Measurements from ENCODE around the gene DDX39A.
A peak's percentile ranks its signal among the peaks of the same experiment; 100 is the strongest.

DDX39A gene

GRCh38 chr19:14433554-14434501 lies 14.7 kb upstream of the DDX39A start:
- DNase-seq: peak; percentile 43 to 79

DNA sequence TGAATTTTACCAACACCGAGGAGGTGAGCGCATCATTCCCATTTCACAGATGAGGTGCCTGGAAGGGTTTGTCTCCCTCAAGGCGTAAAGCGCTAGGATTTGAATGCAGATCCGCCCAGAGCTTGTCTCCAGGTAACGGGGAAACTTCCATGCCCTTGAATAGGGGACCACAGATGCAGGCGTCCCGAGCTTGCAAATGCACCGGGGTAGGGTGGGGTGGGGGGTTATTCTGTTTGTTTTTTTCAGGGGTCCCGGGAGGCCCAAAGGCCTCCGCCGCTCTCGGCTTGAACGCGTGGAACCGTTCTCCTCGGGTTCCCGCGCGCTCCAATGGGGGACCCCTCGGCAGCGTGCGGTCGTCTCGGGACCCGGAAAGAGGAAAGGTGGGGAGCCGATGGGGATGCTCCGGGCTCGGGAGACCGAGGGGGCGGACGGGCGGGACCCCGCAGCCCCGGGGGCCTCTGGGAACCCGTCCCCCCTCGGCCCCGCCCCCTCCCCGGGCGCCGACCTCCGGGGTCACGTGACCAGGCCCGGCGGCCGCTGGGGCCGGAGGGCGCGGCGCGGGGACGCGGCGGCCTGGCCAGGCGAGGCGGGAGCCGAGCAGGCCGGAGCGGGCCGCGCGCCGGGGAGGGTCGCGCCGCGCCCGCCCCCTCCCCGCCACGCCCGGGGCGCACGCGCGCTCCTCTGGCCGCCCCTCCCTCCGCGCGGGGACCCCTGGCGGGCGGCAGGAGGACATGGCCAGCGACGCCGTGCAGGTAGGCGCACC lies 13.8 kb upstream of the DDX39A start, which contains the start of gene PKN1:
PKN1 (plus strand) TSS at position 516 of the 763 bp plus-strand sequence; CDS start at position 732, 216 bp downstream.
- peak in 1 of 2 experiments; percentile 69 for DNase-seq

DNA sequence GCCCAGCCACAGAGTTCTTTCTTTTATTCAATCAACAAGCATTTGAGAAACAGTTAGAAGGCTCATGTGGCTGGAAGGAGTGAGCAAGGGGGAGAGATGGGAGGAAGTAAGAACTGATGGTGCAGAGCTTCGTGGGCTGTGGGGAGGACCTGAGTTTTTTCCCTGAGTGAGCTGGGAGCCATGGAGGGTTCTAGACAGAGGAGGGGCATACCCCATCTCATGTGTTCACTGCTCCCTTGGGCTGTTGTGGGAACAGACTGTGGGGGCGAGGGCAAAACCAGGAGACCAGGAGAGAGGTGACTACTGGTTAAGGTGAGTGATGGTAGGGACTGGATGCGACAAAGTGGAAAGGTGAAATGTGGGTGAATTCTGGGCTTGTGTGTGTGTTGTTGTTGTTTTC lies 11.6 kb upstream of the DDX39A start:
- no peak for DNase-seq

DNA sequence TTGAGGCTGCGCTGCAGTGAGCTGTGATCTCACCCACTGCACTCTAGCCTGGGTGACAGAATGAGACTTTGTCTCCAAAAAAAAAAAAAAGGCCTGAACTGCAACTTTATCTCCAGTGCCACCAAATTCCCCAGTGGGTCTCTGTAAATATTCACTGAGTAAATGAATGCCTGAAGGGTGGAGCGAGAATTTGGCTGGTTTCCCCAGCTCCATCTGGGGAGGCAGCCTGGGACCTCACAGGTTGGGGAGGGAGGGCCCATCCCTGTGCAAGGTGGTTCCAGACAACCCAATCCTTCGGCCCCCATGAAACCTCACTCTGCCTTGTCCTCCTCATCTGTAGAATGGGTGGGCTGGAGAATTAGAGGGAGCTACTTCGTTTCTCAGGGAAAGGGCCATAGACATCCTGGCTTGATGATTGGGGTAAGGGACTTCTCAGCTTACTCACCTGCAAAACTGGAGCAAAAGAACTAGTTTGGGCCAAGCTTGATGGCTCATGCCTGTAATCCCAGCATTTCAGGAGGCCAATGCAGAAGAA lies 9.8 kb upstream of the DDX39A start:
- no peak for DNase-seq

- no peak for DNase-seq
Measured at GRCh38 chr19:14427461-14427860, 8.3 kb upstream of the DDX39A start.

DNA sequence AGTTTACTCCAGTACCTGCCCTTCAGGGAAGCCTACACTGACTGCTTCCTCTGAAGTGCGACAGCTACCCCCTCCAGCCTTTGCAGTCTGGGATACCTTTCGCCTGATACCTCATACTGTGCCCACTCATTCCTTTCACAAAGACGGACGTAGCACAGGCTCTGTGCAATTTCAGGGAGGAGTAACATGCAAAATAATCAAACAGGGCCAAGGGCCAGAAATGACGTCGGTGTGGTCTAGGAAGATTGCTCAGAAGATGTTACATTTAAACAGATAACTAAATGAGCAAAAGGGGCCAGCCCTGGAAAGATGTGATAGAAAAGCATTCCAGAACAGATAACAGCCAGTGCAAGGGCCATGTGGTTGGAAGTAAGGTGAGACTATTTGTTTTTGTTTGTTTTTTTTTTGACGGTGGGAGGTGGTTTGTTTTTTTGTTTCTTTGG lies 6.6 kb upstream of the DDX39A start:
- no peak for DNase-seq

DNA sequence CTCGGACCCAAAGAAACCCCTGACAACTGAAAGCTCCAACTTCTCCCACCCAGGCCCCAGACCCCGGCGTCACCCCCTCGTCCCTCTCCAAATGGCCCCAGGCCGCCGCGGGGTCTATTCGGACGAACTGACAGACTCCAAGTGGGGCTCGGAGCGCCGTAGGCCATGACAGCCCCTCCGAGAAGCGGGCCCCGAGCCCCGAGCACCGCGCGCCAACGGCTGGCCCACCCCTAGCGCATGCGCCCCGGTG lies 360 bp downstream of the DDX39A start:
- DNase-seq: peak in 1 of 2 experiments; percentile 82

DNA sequence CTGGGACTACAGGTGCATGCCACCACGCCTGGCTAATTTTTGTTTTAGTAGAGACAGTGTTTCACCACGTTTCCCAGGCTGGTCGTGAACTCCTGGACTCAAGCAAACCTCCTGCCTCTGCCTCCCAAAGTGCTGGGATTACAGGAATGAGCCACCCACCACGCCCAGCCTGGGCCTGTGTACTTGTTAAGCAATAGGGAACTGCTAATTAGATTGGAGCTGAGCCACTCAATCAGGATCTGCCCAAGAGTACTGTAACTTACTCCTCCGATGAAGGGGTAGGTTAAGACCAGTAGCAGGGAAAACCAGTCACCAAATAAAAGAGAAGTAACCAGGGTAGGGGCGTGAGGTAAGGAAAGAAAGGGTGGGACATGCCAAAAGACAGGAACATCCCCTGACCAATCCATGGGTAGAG lies 2.3 kb downstream of the DDX39A start:
- DNase-seq: no peak

DNA sequence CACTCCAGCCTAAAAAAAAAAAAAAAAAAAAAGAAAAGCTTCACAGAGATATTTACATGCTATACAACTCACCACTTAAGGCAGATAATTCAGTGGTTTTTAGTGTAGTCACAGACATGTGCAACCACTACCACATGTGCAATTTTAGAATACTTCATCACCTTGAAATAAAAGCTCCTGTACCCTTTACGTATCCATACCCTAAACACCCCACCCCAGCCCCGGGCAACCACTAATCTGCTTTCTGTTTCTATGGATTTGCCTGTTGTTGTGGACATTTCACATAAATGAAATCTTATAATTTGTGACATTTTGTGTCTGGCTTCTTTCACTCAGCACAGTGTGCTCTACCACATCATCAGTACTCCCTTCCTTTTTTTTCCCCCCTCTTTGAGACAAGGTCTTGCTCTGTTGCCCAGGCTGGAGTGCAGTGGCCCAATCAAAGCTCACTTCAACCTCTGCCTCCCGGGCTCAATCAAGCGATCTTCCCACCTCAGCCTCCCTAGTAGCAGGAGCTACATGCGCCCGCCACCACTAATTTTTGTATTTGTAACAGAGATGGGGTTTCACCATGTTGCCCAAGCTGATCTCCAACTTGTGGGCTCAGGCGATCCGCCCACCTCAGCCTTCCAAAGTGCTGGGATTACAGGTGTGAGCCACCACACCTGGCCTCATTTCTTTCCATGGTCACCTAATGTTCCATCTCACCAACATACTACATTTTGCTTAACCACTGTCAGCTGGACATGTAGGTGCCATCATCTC lies 4.0 kb downstream of the DDX39A start:
- DNase-seq: no peak

- no peak for DNase-seq
Measured at GRCh38 chr19:14413693-14414181, 5.4 kb downstream of the DDX39A start.

DNA sequence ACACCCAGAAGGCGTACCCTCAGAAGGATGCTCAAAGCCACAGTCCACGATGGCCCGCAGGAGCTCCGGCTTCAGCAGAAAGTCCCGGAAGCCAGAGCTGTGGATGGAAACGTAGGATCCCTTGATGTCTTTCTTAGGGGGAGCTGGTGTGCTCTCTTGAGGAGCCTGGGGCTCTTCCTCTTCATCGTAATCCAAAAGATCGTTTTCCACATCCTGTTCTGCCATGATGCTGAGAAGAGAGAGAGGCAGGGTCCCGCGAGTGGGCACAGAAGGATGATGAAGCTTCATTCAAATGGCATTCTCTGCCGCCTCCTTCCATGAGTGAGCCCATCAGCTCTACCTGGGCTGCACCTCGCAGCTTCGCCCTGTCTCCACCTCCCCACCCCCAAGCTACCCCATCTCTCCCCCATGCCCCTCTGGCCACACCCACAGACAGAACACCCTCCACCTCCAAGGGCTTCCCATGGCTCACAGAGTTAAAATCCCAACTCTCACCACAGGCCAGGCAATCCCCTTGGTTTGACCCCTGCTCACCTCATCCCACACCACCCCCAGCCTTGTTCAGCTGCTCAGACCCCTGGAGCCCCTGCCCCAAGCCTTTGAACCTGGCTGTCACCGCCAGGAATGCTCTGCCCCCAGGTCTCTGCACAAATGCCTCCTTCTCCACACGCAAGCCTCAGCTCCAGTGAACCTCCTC lies 6.0 kb downstream of the DDX39A start:
- no peak for DNase-seq

DNA sequence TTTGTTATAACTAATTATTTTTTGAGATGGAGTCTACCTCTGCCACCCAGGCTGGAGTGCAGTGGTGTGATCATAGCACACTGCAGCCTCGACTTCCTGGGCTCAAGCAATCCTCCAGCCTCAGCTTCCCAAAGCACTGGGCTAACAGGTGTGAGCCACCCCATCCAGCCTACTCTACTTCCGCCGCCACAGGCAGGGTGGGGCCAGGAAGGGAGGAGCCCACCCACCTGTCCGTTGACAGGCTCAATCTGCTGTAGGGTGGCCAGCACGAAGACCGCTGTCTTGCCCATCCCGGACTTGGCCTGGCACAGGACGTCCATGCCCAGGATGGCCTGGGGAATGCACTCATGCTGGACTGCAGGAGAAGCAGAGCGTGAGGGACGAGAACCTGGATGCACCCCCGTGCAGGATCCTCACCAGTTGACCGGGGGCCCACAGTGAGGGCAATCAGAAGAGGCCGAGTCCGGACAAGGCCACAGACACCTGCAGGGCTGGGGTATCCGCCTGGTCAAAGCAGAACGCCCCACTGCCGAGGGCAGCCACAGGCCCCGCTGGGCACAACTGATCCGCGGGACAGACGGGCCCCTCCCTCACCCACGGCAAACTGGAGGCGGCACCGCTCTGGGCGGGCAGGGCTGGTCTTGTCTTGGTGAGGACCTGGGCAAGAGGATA lies 6.7 kb downstream of the DDX39A start:
- DNase-seq: no peak

DNA sequence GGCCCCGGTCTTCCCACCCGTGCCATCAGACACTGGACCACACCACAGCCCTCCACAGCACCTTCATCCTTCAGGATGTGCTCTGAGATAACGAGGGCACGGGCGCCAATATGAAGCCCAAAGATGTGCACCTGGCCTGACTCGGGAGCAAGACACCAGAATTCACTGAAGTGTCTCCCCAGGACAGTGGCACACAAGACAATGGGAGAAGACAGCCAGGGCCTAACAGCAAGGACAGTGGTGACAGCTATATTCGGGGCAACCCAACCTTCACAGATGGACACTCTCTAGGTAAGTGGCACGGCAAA lies 7.2 kb downstream of the DDX39A start:
- DNase-seq: no peak

DNA sequence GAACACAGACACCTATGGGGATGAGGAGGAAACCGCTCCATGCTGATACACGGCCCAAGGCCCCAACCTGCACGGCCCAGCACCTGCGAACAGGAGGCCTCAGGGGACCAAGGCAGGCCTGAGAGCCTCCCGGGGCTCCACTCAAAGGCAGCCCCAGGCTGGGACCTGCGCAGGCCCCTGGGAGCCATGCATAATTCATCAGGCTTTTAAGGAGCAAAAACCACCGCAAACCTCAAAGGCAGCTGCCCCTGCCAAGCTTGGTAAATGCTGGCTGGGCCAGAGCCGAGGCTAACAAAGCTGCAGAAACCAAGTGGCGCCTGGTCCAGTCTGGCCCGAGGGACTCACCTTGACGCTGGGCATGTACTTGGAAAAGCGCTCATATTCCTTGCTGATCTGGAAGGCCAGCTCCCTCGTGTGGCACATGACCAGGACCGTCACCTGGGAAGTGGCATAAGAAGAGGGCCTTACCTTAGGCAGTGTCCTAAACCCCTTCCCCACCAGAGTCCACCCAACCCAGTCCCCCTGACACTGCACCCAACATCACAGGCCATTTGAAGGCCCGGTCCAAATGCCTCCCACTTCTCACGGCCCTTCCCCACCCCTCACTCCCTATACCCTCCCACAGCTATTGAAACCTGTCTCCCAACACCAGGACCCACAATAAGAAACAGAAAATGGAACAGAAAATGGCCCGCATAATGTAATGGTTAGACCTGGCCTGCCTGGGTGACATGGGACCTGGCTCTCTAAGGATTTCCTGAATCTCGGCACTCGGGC lies 7.8 kb downstream of the DDX39A start:
- DNase-seq: no peak

DNA sequence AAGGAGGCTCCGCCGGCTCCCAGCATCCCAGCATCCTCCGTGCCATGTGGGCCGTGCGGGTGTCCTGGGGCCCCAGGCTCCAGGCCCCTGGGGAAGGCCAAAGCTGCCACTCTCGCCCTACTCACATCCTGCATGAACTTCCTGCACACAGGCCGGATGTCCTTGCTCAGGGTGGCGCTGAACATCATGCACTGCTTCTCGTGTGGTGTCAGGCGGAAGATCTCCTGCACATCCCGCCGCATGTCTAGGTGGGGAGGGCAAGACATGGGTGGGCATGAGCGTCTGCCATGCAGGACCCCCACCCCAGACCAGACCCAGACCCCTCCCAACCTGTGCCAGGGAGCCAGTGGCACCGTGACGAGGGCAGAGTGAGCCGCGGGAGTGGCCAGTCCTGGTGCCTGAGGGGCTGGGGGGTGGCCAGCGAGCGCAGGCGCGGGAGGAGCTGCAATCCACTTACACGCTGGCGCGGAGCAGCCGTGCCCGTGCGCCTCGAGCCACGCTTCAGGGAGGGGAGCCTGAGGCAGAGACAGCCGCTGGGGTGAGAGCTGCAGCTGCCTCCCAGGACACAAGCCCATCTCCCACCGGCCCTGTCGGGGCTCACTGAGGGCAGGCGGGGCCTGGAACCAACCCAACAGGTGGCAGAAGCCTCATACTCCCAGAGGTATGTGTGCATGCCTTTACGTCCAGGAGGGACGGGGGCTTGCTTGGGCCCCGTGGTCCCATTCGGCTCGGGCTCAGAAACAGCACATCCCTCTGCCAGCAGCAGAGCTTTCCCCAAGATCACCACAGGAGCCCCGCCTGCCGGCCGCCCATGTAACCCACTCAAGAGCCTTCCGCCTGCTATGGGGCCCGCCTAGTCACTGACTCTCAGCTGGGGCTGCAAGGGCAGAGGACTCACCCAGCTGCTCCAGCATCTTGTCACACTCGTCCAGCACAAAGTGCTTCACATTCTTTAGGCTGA lies 8.8 kb downstream of the DDX39A start:
- no peak for DNase-seq

- DNase-seq: no peak
Measured at GRCh38 chr19:14409146-14410023, 9.8 kb downstream of the DDX39A start.

- DNase-seq: no peak
Measured at GRCh38 chr19:14408491-14409145, 10.5 kb downstream of the DDX39A start.

Data from stimulated activated CD4-positive, alpha-beta T cell treated with anti-CD3 and anti-CD28 coated beads, Interleukin-4, amount 100 ng/mL, for 4 hours (primary cell).